NCI-H146 treated with DMSO at 0.1 percent for 48 hours (cell line): ENCODE data around the gene HK3.

Source experiments
- DNase-seq: peaks from one replicate; lab custom pipeline; 2025; ENCODE audit not compliant: unreplicated experiment; lab: John Stamatoyannopoulos, UW

HK3 gene

DNA sequence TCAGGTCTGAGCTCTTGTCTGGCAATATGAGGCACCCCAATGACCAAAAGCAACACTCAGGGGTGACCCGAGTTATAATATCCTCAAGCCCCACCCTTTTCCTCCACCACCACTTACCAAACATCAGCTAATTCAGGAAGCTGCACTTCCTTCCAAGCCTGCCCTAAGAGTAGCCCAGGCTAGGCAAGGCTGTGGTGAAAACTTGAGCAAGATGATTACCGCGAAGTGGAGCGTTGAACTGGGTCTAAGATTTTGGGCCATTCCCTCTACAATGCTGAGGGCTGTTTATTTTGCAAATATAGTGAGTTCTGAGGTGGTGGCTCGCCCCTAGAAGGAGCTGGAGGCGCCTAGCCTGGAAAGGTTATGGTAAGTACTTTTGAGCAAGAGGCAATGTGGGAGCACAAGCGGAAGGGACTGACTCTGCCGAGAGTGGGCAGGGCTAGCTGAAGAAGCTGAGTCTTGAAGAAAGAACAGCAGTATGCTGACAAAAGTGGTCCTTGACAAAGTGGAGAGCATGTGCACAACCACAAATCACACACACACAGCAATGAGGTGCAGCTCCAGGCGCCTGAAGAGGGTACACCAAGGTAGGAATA is at the start of gene HK3:
Gene HK3 (minus strand): TSS at position 51 of the 596 bp plus-strand sequence. CDS start 3,187 bp downstream, outside the sequence.
- no peak for DNase-seq

DNA sequence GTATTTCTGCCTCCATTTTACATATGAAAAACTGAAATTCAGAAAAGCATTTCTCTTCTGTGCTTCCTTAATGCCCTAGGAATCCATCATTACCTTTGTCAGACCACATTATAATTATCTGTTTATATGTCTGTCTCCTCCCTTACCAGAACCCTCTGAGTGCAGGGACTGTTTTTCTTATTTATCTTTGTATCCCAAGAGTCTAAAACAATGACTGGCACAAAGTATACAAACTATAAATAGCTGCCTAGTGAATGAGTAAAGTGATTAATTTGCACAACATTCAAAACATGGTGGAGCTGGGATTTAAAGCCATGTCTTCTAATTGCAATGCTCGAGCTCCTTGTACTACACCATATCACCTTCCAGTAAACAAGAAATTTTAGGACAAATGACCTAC is 49.3 kb upstream of the HK3 start:
- no peak for DNase-seq

DNA sequence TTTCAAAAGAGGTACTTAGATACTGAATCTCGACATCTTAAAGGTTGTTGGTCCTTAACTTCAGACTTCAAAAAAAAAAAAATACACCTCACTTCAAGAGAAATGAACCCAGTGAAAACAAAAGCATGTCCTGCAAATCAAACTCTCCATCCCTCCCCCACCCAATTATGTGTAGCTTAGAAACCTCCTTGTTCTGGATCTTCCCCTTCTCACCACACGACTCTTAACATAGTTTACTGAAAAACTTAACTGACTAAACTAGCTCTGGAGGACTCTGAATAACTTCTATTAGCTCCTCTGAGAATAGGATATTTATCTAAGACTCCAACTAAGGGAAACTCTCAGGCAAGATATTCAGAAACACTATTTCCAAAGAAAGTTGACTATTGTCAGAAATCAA is 48.7 kb upstream of the HK3 start:
- DNase-seq: no peak

- DNase-seq: no peak
These were observed 45.1 kb upstream of the HK3 start for GRCh38 chr5:176944268-176944667.

DNA sequence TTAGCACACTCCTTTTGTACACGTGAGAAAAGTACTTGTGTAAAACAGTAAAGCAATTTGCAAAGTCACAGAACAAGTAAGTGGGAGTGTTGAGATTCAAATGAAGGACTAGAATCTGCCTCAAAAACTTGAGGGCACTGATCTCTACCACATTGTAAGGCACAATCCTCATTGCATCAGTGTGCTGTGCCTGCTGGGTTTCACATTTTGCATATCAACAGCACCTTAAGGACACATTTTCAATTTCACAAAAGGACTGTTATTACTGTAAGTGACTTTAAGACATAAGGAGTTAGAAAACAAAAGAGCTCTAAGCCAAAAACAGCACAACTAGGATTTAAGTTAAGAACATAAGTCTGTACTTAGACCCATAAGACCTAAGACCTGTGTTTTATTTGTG is 44.7 kb upstream of the HK3 start:
- no peak for DNase-seq

DNA sequence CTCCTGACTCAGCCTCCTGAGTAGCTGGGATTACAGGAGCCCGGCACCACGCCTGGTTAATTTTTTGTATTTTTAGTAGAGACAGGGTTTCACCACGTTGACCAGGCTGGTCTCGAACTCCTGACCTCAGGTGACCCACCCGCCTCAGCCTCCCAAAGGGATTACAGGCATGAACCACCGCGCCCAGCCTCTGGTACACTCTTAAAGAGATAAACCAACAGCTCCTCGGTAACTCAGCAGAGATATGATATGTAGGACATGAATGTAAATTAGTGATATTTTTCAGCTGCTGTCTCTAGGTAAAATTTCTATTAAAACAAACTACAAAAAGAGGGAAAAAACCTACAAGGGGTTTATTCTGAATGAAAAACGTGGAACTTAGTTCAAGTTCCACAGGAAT is 42.8 kb upstream of the HK3 start:
- DNase-seq: no peak

DNA sequence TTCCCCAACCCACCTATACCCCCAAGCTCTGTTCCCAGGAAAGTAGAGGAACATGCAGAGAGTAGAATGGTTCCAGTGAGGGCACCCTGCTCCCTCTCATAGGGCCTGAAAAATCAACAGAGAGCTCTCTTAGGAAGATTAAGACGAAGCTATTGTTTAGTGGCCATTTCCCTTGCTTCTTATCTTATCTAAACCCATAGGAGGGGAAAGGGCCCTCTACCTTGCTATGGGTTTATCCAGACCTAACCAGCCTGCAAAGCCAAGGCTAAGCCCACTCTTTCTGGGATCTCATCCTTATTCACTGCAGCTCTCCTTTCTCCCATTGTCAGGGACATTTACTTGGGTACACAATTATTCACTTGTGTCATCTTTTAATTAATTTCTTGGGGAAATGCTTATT is 39.3 kb upstream of the HK3 start:
- DNase-seq: no peak

DNA sequence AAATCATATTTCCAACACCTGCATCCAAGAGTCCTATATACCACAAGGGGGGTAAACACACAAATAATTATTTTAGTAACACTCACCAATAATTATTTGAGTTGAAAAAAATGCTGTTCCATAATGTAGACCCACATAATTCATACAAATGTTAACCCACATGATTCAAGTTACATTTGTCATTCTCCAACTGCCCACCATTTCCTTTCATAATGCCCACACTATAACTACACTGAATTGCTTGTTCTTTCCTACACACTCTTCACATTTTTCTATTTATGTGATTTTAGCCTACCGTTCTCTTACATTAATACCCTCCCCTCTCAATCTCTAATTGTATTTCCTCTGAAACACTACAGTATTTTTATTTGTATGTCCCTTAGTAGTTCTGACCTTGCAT is 35.9 kb upstream of the HK3 start:
- no peak for DNase-seq

DNA sequence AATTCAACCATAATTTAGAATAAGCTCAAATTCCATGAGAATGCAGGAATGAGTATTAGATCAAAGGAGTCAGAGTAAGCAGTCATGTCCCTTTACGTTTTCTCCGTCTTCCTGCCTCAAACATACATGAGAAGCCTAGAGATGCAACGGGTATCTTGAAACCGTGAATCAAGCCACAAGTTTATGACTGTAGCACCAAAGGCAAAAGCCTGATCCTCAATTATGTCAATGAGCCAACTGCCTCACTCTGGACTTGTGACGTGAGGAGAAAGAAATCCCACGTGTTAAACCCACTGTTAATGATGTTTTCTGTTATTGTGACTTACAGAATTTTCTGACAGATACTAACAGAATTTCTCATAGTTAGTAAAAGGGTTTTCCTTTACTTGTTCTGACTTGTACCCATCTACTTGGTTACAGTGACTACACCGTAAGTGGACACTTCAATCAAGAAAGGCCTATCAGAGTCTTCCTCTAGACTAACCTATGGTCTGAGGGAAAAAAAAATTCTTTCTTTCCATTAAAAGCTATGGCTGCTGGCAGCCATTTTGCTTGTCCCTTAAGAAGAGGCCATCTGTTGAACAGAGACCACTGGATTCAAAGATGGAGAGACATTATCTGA is 35.3 kb upstream of the HK3 start:
- DNase-seq: no peak

GRCh38 chr5:176929654-176930053 is 30.5 kb upstream of the HK3 start:
- DNase-seq: no peak

DNA sequence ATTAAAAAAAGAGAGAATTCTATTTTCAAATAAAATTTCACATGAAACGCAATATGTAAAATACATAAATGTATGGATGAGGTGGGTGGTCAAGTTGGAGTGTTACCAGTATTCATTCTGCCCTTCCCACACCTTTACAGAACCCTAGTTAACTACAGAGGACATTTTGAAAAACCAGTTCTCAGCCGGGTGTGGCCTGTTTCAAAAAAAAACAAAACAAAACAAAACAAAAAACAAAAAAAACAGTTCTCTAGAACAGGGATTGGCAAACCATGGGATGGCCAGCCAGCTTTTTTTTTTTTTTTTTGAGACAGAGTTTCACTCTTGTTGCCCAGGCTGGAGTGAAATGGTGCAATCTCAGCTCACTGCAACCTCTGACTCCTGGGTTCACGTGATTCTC is 28.4 kb upstream of the HK3 start:
- no peak for DNase-seq

- no peak for DNase-seq
These were observed 23.7 kb upstream of the HK3 start for GRCh38 chr5:176922817-176923216.

DNA sequence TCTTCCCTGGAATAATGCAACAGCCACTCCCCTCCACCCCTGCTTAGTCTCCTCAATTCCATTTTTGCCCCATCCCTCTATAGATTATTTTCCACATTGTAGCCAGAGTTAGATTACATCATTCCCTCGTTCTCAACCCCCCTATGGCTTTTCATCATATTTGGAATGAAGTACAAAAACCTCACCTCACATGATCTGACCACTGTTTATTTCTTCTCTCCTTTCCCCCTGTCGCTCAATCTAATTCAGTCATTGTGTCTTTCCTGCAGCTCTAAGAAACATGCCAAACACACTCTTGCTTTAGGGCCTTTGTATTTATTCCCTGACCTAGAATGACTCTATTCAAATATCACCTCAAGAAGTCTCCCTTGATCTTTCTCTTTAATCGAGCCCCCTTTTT is 22.6 kb upstream of the HK3 start:
- DNase-seq: no peak

DNA sequence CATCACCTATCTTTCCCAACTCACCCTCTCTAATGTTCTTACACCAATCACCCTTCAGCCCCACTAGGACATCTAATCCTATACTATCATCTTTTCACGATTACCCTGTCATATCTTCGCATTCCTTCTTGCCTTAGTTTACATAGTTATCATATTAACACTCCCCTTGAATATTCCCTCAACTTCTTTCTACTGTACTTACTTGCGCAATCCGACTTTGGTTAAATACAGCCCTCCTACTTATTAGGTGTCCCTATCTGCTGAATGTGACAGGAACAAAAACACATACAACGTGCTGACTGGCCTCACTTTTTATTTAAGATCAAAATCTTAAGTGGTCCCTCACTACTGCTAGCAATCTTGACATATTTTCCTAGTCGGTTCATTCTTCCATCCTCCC is 19.5 kb upstream of the HK3 start:
- no peak for DNase-seq

- DNase-seq: peak; percentile 83
These were observed 17.2 kb upstream of the HK3 start for GRCh38 chr5:176916337-176916736.

GRCh38 chr5:176915906-176916305 is 16.8 kb upstream of the HK3 start:
- DNase-seq: no peak

GRCh38 chr5:176912115-176912514 is 13.0 kb upstream of the HK3 start:
- DNase-seq: no peak

DNA sequence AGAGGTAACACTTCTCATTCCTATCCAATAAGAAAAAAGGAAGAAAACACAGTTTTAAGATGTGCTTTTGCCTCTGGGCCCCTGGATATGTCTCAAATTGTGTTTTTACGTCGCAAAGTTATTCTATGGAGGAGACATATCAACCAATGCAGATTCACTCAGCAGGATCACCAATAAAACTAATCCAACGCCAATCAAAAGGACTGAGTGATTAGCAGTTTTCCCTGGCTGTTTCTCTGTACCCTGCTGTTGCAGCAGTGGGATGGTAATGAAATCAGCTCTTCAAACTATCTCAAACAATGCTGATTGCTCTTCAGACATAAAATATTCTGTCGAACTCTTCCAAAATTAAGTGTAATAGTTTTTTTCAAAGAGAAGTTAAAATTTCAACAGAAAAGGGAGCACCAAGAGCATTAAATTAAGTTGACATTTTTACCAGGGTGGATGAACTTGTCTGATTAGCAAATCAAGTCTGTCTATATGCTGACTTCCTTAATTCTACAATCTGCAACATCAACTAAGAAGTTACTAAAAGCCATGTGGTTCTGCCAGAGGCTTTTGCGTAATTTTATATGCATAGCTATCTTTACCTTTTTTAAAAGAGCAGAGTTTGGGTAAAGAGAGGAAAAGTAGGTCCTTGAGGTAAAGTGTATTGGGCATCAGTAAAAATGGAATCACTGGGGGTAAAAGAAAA is 9.7 kb upstream of the HK3 start:
- no peak for DNase-seq

- no peak for DNase-seq
These were observed 7.7 kb upstream of the HK3 start for GRCh38 chr5:176906796-176907195.

DNA sequence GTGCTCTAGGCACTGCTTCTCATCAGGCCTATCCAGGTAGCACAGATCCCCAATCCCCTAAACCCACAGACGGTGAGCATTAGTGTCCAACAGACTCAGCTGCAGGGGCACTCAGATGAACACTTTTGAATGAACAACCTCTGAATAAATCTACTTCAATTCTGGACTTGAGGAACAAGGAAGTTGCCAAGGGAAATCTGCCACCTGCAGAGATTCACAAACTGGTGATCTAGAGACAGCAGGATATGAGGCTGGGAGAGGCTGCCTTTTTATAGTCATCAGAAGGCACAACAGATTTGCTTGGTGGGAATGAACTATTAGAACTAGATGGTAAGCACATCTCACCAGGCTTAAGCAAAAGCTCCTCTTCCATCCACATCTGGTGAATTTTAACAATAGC is 7.0 kb upstream of the HK3 start:
- DNase-seq: no peak

DNA sequence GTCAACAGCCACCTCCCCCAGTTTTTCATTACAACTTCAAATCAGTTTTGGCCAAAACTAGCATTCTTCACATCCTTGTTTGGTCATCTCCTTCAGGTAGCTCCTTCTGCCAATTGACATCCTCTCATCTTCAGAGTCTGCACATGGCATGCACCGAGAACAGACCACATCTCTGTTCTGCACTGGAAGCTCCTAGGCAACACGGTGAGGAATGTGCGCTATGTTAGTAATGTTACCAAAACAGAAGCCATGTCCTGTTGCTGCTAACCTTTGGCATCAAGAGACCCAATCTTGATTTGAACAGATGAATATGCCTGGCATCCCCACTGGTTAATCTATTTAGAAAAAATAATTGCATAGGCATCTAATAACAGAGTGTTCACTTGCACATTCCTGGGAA is 5.1 kb upstream of the HK3 start:
- DNase-seq: no peak

DNA sequence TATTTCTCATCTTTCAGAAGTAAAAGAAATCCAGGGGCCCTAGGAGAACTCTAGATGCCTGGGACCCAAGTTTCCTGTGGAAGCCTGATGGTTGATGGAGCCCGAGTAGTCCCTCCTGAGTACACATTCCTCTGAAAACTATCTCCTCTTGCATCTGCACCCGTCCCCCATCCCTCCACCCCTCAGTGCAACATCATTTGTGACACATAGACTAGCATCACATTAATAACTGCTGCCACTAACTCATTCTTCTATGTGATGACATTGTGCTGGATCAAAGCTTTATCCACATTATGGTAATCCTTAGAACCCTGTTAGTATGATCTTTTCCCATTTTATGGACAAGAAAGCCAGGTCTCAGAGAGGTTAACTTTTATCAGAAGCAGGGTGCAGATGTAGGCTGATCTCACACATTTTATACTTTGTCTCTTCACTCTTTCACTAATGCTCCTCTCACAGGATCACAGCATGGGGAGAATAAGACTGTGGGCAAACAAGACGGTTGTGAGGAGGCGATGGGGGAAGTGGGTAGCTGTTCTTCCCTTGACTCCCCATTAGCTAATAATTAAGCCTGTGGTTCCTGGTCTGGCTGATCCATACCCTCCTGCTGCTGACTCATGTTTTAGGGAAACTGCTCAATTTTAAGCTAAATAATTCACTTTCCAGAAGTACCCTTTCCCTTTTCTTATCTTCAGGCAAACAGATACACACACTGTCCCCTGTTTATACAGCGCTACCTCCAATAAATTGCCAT is 3.9 kb upstream of the HK3 start:
- no peak for DNase-seq
